Fibroblast of villous mesenchyme (primary cell): ENCODE results near the gene NSDHL. TPM values are rescaled to one million over a fixed set of nuclear protein-coding genes. Genes with fewer than 3 reads are reported as not detected.
"Not testable (repeated sequence)": the region's sequence is repeated elsewhere in the genome, so short reads cannot be mapped to it uniquely, and the experiment has no call there.

Experiments
- DNase-seq: peaks from one replicate; pipeline ENCODE4 v3.0.0-alpha.2; 2010; ENCODE audit warnings: low read depth
- H3K4me3 ChIP-seq: 2 replicates; pipeline ENCODE4 v1.5.1; 2011; ENCODE audit warnings: low read depth, mild to moderate bottlenecking, low read length
- total RNA-seq: library from RNA; depleted of rRNA; stranded (reverse); fragments of >200 nt; gene quantifications from 2 replicates; pipeline ENCODE4 v1.2.3, GENCODE V29; 2012
- TF ChIP-seq, protein P1 (sequence below): IDR thresholded peaks from 2 replicates; pipeline ENCODE4 v1.5.1; 2012; ENCODE audit warnings: low read depth, mild to moderate bottlenecking, low read length; ENCODE audit not compliant: insufficient read depth

Gene NSDHL
- 23.8 and 28.5 TPM in 2 replicates for total RNA-seq

DNA sequence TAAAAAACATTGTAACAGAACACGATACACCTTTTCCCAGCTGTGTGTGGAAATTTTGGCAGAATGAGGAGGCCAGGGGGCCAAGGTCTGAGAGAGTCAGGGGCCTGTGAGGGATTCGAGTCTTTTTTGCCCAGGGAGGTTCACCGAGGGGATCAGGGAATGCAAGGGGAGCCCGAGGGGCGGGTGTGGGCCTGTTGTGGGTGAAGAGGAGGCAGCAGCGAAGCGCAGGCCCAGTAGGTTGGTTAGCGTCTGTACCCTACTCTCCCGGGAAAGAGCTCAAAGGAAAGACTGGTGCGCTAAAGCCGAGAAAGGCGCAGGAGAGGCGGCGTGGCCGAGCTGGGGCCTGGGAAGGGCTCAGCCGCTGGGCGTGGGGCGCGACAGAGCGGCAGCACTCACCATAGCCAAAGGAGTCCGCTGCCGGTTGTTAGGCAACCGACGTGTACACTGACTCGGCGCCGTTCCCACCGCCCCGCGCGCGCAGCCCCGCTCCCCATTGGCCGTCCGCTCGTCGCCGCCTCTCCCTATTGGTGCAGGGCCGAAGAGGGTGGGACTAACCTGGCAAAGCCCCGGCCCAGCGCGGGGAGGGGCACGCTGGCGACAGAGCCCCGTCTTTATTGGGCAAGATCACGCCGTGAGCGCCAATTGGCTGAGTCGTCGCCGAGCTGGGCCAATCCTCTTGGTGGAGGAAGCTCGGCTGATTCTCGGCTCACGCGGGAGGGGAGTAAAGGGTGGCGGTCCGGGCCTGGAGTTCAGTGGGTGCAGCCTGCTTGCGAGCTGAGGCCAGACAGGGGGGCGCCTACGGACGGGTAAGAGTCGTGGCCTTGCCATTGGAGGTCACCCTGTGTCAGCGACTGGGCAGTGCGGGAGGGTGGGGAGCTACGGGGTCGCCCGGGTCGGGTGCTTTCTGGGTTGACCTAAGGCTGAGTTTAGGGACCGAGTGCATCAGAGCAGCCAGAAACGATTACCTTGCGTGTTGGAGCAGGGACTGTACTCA, at the start of gene NSDHL, which contains the start of gene CETN2:
NSDHL (plus strand) TSS at position 752 of the 994 bp plus-strand sequence. CDS start 15,262 bp downstream, outside the sequence.
CETN2 (minus strand) TSS at position 446 of the 994 bp plus-strand sequence; CDS start at position 399, 47 bp downstream.
- peak; percentile 96 for DNase-seq
- H3K4me3 ChIP-seq: peak within 1 kb of the TSS; percentile 76
- TF ChIP-seq, protein P1, sequence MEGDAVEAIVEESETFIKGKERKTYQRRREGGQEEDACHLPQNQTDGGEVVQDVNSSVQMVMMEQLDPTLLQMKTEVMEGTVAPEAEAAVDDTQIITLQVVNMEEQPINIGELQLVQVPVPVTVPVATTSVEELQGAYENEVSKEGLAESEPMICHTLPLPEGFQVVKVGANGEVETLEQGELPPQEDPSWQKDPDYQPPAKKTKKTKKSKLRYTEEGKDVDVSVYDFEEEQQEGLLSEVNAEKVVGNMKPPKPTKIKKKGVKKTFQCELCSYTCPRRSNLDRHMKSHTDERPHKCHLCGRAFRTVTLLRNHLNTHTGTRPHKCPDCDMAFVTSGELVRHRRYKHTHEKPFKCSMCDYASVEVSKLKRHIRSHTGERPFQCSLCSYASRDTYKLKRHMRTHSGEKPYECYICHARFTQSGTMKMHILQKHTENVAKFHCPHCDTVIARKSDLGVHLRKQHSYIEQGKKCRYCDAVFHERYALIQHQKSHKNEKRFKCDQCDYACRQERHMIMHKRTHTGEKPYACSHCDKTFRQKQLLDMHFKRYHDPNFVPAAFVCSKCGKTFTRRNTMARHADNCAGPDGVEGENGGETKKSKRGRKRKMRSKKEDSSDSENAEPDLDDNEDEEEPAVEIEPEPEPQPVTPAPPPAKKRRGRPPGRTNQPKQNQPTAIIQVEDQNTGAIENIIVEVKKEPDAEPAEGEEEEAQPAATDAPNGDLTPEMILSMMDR: no peak

DNA sequence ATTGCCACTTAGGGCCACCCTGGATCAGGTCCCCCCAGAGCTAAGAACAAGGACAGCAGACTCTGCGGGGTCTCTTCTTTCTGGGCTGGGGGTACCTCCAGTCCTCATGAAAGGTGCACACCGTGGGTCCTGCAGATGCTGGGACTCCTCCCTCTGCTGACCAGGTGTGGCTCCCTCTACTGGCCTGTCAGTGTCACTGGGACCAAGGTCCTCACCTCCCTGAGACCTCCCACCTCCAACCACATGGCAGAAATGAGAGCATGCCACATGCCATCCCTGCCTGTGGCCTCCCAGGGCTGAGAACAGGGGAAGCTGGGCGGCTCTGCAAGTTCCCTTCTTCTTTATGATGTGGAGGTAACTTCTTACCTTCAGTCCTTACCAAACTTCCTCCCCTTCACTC, 43.8 kb upstream of the NSDHL start:
- not testable (repeated sequence) for DNase-seq, H3K4me3 ChIP-seq

DNA sequence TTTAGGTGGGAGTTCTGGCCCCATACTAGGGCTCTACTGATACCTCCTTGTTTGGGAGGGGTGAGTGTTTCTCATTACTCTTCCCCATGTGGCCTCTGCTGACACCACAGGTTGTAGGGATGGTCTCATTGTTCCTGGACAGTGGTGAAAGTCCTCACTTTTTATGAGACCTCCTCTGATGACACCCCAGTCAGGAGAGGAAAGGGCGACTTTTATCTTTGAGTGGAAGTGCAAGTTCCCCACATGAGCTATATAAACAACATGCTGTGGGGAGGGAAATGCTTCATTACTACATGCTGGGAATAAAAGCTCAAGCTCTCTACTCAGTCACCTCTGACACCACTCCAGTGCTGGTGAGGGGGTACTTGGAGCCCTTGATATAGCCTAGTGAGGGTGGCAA, 31.9 kb upstream of the NSDHL start:
- TF ChIP-seq, protein P1: no peak
- DNase-seq: no peak
- H3K4me3 ChIP-seq: no peak overlapping the region

DNA sequence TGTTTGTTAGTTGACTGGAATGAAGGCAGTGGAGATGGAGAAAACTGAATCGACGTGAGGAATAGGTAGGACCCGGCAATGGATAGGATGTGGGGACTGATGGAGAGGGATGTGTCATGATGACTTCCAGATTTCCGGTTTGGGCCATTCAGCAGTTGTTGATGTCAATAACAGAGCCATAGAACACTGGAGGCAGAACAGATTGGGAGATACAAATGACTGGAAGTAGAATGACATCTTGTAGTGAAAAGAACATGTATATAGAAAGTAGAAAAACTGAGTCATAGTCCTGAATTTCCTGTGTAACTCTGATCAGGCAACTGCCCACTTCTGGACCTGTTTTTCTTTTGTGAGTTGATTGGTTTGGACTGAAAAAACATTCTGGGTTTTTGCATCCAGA, 24.8 kb upstream of the NSDHL start:
- DNase-seq: no peak
- no peak overlapping the region for H3K4me3 ChIP-seq
- TF ChIP-seq, protein P1: no peak

DNA sequence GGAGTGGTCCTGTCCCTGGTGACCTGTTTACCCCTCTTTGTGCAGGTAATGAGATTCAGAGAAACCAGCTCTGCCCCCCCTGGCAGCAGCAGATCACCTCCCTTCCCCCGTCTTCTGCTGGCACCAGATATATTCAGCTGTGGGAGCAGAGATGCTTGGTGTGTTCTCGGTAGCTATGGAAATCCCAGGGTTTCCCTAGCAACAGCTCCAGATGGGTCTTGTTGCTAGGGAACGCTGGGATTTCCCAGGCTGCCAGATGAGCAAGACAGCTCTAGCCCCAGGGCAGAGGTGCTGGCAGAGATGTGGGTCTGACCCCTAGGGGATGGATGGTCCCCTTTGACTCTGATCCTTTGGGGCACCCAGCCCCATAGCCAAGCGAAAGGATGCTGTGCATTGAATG, 20.5 kb upstream of the NSDHL start:
- no peak for DNase-seq
- H3K4me3 ChIP-seq: no peak overlapping the region
- TF ChIP-seq, protein P1: no peak

DNA sequence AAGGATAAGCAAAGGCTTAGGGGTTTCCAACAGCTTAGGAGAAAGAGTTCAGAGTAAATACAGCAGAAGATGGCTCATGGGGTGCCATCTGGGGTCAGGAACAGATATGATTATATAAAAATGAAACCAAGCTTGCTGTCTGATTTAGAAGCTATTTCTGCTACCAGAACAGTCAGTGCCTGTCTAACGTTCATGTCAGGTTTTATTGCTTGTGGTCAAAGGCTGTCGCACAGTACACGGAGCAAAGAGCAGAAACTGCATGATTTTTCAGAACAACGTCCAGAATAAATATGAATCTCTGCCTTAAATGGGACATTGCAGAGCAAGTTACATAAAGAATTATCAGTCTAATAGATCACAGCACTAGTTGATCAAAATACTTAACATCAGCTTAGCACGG, 17.7 kb upstream of the NSDHL start:
- TF ChIP-seq, protein P1: no peak
- H3K4me3 ChIP-seq: no peak overlapping the region
- DNase-seq: peak; percentile 71

DNA sequence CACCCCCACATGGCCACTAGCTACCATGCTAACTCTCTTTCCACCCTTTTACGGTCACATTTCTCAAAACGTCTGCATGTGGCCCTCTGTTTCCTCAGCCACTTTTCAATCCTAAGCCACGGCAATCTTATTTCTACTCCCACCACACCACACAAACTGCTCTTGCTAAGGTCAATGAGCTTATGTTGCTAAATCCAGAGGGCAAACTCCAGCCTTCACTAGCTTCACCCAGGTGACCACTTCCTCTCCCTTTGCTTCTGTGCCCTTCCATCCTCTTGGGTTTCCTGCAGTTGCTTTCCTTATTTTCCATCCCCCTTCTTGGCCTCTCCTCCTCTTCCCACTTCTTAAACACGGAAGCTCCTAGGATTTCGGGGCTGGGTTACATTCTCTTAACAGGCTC, 16.8 kb upstream of the NSDHL start:
- DNase-seq: no peak
- TF ChIP-seq, protein P1: no peak
- no peak overlapping the region for H3K4me3 ChIP-seq
